HepG2 (cell line): ENCODE data around the gene TALDO1. TPM values are rescaled to one million over a fixed set of nuclear protein-coding genes. Genes with fewer than 3 reads are reported as not detected.
A peak's percentile ranks its signal among the peaks of the same experiment; 100 is the strongest.

ENCODE experiments used
- ATM ChIP-seq: fragments of 450-650 bp; IDR thresholded peaks from 2 replicates; pipeline ENCODE4 v1.7.1; 2017; ENCODE audit warnings: mild to moderate bottlenecking, borderline replicate concordance
- CCDC6 ChIP-seq: sonication (generic); formaldehyde crosslinking; IDR thresholded peaks from 2 replicates; pipeline ENCODE4 v1.8.1; 2022; ENCODE audit warnings: mild to moderate bottlenecking, missing genetic modification reagents, moderate library complexity
- GATA4 ChIP-seq: sonication (generic); IDR thresholded peaks from 2 replicates; pipeline ENCODE4 v1.6.1; 2016; ENCODE audit warnings: antibody characterized with exemption, low read depth, borderline replicate concordance
- GLMP ChIP-seq: sonication (generic); formaldehyde crosslinking; IDR thresholded peaks from 2 replicates; pipeline ENCODE4 v1.9.0; 2021; ENCODE audit warnings: missing genetic modification reagents, mild to moderate bottlenecking, borderline replicate concordance
- HHEX ChIP-seq: IDR thresholded peaks from 2 replicates; pipeline ENCODE4 v1.6.1; 2016; ENCODE audit warnings: control low read depth
- HOXA7 ChIP-seq: sonication (generic); formaldehyde crosslinking; IDR thresholded peaks from 2 replicates; pipeline ENCODE4 v1.8.1; 2022; ENCODE audit warnings: mild to moderate bottlenecking, missing genetic modification reagents, moderate library complexity
- IRF1 ChIP-seq: sonication (generic); formaldehyde crosslinking; IDR thresholded peaks from 2 replicates; pipeline ENCODE4 v1.4.0; 2020; ENCODE audit warnings: low read depth, mild to moderate bottlenecking, missing genetic modification reagents
- KDM6A ChIP-seq: IDR thresholded peaks from 2 replicates; pipeline ENCODE4 v1.6.1; 2016; ENCODE audit warnings: low read depth
- MAFK ChIP-seq, 2 experiments: IDR thresholded peaks in 1 of 2; conservative IDR thresholded peaks in 1 of 2; 2 replicates each; pipeline ENCODE4 v1.6.1; 2011; ENCODE audit warnings: improper control_type of control experiment in 2 of 2, low read length in 2 of 2
- NR2F2 ChIP-seq: IDR thresholded peaks from 2 replicates; pipeline ENCODE4 v1.6.1; 2012; ENCODE audit warnings: low read depth, inconsistent platforms, borderline replicate concordance
- ZBTB37 ChIP-seq: sonication (generic); formaldehyde crosslinking; IDR thresholded peaks from 2 replicates; pipeline ENCODE4 v1.4.0; 2020; ENCODE audit warnings: mild to moderate bottlenecking, missing genetic modification reagents
- ZBTB43 ChIP-seq: sonication (generic); formaldehyde crosslinking; conservative IDR thresholded peaks from 2 replicates; pipeline ENCODE4 v1.4.0; 2020; ENCODE audit warnings: missing genetic modification reagents
- ZNF160 ChIP-seq: sonication (generic); formaldehyde crosslinking; IDR thresholded peaks from 2 replicates; pipeline ENCODE4 v1.8.0; 2022; ENCODE audit warnings: mild to moderate bottlenecking, inconsistent platforms, missing genetic modification reagents
- ZNF224 ChIP-seq: sonication (generic); formaldehyde crosslinking; IDR thresholded peaks from 2 replicates; pipeline ENCODE4 v1.5.0; 2020; ENCODE audit warnings: mild to moderate bottlenecking, missing genetic modification reagents
- ZNF232 ChIP-seq: sonication (generic); formaldehyde crosslinking; IDR thresholded peaks from 2 replicates; pipeline ENCODE4 v1.4.0; 2020; ENCODE audit warnings: missing genetic modification reagents, borderline replicate concordance
- ZNF234 ChIP-seq: sonication (generic); formaldehyde crosslinking; conservative IDR thresholded peaks from 2 replicates; pipeline ENCODE4 v1.5.1; 2020; ENCODE audit warnings: mild to moderate bottlenecking, missing genetic modification reagents
- ZNF34 ChIP-seq: sonication (generic); formaldehyde crosslinking; IDR thresholded peaks from 2 replicates; pipeline ENCODE4 v1.4.0; 2020; ENCODE audit warnings: mild to moderate bottlenecking, missing genetic modification reagents, borderline replicate concordance
- ZNF550 ChIP-seq: sonication (generic); formaldehyde crosslinking; IDR thresholded peaks from 2 replicates; pipeline ENCODE4 v1.4.0; 2020; ENCODE audit warnings: mild to moderate bottlenecking, missing genetic modification reagents, borderline replicate concordance
- ZNF619 ChIP-seq: sonication (generic); formaldehyde crosslinking; IDR thresholded peaks from 2 replicates; pipeline ENCODE4 v1.4.0; 2020; ENCODE audit warnings: mild to moderate bottlenecking, missing genetic modification reagents
- ZNF703 ChIP-seq: sonication (generic); formaldehyde crosslinking; IDR thresholded peaks from 2 replicates; pipeline ENCODE4 v1.5.1; 2020; ENCODE audit warnings: missing genetic modification reagents, mild to moderate bottlenecking, moderate library complexity, borderline replicate concordance
- ZNF761 ChIP-seq: sonication (generic); formaldehyde crosslinking; conservative IDR thresholded peaks from 2 replicates; pipeline ENCODE4 v1.4.0; 2020; ENCODE audit warnings: mild to moderate bottlenecking, missing genetic modification reagents
- ZSCAN31 ChIP-seq: sonication (generic); formaldehyde crosslinking; IDR thresholded peaks from 2 replicates; pipeline ENCODE4 v1.5.0; 2020; ENCODE audit warnings: low read depth, mild to moderate bottlenecking, missing genetic modification reagents
- polyA plus RNA-seq, 8 experiments: library from polyadenylated mRNA; depleted of rRNA in 3 of 8; stranded (reverse) in 7 of 8; unstranded in 1 of 8; fragments of >200 nt; fragmentation: Illumina TruSeq in 4 of 8; extraction: Trizol in 4 of 8; gene quantifications; 2 replicates each; pipeline versions ENCODE4 v1.2.1 to v1.2.3, GENCODE V29; 2011 to 2016; ENCODE audit warnings: low read depth in 4 of 8, missing spikeins in 1 of 8, mixed read lengths in 1 of 8; ENCODE audit not compliant: insufficient read depth in 1 of 8
- total RNA-seq, 5 experiments: library from RNA; depleted of rRNA; stranded (reverse); fragments of >200 nt; fragmentation: Illumina TruSeq; extraction: Trizol; gene quantifications; 2 replicates each; pipeline ENCODE4 v1.2.3, GENCODE V29; 2016; ENCODE audit warnings: low read depth in 1 of 5

TALDO1 gene
- total and polyA plus RNA-seq, 2 of the 13 experiments (the other 11 are each of a cell fraction or from before 2014, with no cell fraction given): 107 to 240 TPM

- TF ChIP-seq ZBTB37 (CRISPR knock-in tag) (no peak), MAFK (conservative IDR thresholded peaks at IDR 0.05 in 1 of 2, IDR thresholded peaks at IDR 0.05 in 1 of 2; ENCODE audit: low read length in 2 of 2) (no peak), ATM (no peak), ZNF234 (no peak), ZSCAN31 (CRISPR knock-in tag) (peak; percentile 90), NR2F2 (no peak), HOXA7 (no peak), ZBTB43 (CRISPR knock-in tag) (0 out of 2 replicates have a peak, but pooled peaks have one; percentile 15), GATA4 (peak; percentile 39; the same call in 1 of the 2 replicates), ZNF232 (no peak), ZNF550 (CRISPR knock-in tag) (no peak), IRF1 (CRISPR knock-in tag) (no peak), ZNF619 (no peak), ZNF224 (0 out of 2 replicates have a peak, but pooled peaks have one; percentile 55), CCDC6 (CRISPR knock-in tag) (no peak; the same call in 1 of the 2 replicates), ZNF703 (CRISPR knock-in tag) (no peak), GLMP (no peak), ZNF34 (CRISPR knock-in tag) (no peak), ZNF761 (no peak; the same call in 1 of the 2 replicates), HHEX (CRISPR knock-in tag) (no peak), ZNF160 (CRISPR knock-in tag) (0 out of 2 replicates have a peak, but pooled peaks have one; percentile 61), KDM6A (no peak)
Observed at GRCh38 chr11:777288-778255, 30.3 kb downstream of the TALDO1 start, which contains the start of gene GATD1 (continued).
